CD4-positive, CD25-positive, alpha-beta regulatory T cell (primary cell): ENCODE results near the gene MAGI1. TPM values are rescaled to one million over a fixed set of nuclear protein-coding genes. Genes with fewer than 3 reads are reported as not detected.
"Not testable (repeated sequence)": the region's sequence is repeated elsewhere in the genome, so short reads cannot be mapped to it uniquely, and the experiment has no call there.

ENCODE experiments used
- ATAC-seq, 2 donors: fragments of 150-1000 bp; cut with Tn5 transposase; one replicate each; pipeline ENCODE4 v1.10.0; 2021; ENCODE audit warnings: low read depth in 2 of 2, moderate number of reproducible peaks in 2 of 2, moderate library complexity in 1 of 2
- DNase-seq, 3 donors: peaks; one replicate each; pipeline versions ENCODE4 v3.0.0 to v3.0.0-alpha.2; 2012 to 2022; ENCODE audit warnings: mixed read lengths in 1 of 3
- H3K27ac ChIP-seq: one replicate; pipeline ENCODE4 v1.7.0; 2013; ENCODE audit warnings: mild to moderate bottlenecking, low read length; ENCODE audit not compliant: insufficient read depth, poor library complexity, severe bottlenecking
- H3K27me3 ChIP-seq: one replicate; pipeline ENCODE4 v1.7.0; 2013; ENCODE audit warnings: low read length; ENCODE audit not compliant: control insufficient read depth, insufficient read depth
- H3K36me3 ChIP-seq: one replicate; pipeline ENCODE4 v1.7.0; 2013; ENCODE audit warnings: mild to moderate bottlenecking, low read length, moderate library complexity; ENCODE audit not compliant: control insufficient read depth, insufficient read depth
- H3K4me1 ChIP-seq: 2 replicates; pipeline ENCODE4 v1.7.0; 2013; ENCODE audit warnings: mild to moderate bottlenecking, low read length; ENCODE audit not compliant: insufficient read depth, control insufficient read depth, poor library complexity, severe bottlenecking
- H3K4me3 ChIP-seq: one replicate; pipeline ENCODE4 v1.7.0; 2013; ENCODE audit warnings: low read depth, mild to moderate bottlenecking, low read length, moderate library complexity
- H3K9me3 ChIP-seq, 2 experiments: 1 replicate in 1 of 2; 2 replicates in 1 of 2; pipeline ENCODE4 v1.7.0; 2013; ENCODE audit warnings: low read length in 2 of 2, mild to moderate bottlenecking in 1 of 2, moderate library complexity in 1 of 2; ENCODE audit not compliant: control insufficient read depth in 2 of 2
- H3K27ac Mint-ChIP-seq, 3 donors: one replicate each; pipeline ENCODE4 v1.8.0; 2020 to 2022; ENCODE audit warnings: mild to moderate bottlenecking in 3 of 3, mixed read lengths in 3 of 3, moderate library complexity in 2 of 3
- H3K27me3 Mint-ChIP-seq: one replicate; pipeline ENCODE4 v1.8.0; 2022; ENCODE audit warnings: mild to moderate bottlenecking, mixed read lengths
- H3K36me3 Mint-ChIP-seq: one replicate; pipeline ENCODE4 v1.8.0; 2020; ENCODE audit warnings: mixed read lengths
- H3K4me1 Mint-ChIP-seq, 4 donors: one replicate each; pipeline ENCODE4 v1.8.0; 2020 to 2022; ENCODE audit warnings: mixed read lengths in 4 of 4, mild to moderate bottlenecking in 1 of 4
- H3K4me3 Mint-ChIP-seq, 4 donors: one replicate each; pipeline ENCODE4 v1.8.0; 2020 to 2022; ENCODE audit warnings: mild to moderate bottlenecking in 4 of 4, mixed read lengths in 4 of 4, moderate library complexity in 3 of 4
- H3K9me3 Mint-ChIP-seq, 7 donors: one replicate each; pipeline ENCODE4 v1.8.0; 2020 to 2022; ENCODE audit warnings: mixed read lengths in 7 of 7, mild to moderate bottlenecking in 3 of 7, moderate library complexity in 2 of 7
- polyA plus RNA-seq, 4 donors: library from polyadenylated mRNA; unstranded; fragments of 300-500 nt; fragmentation: Illumina TruSeq; gene quantifications; one replicate each; pipeline ENCODE4 v1.2.3, GENCODE V29; 2021
- total RNA-seq: library from RNA; stranded (reverse); gene quantifications from one replicate; pipeline ENCODE4 v1.2.3, GENCODE V29; 2022

MAGI1 gene
- total and polyA plus RNA-seq, 5 donors from 2014 or later, result 0.10 to 0.44 (median 0.19) TPM; not detected in 1

DNA sequence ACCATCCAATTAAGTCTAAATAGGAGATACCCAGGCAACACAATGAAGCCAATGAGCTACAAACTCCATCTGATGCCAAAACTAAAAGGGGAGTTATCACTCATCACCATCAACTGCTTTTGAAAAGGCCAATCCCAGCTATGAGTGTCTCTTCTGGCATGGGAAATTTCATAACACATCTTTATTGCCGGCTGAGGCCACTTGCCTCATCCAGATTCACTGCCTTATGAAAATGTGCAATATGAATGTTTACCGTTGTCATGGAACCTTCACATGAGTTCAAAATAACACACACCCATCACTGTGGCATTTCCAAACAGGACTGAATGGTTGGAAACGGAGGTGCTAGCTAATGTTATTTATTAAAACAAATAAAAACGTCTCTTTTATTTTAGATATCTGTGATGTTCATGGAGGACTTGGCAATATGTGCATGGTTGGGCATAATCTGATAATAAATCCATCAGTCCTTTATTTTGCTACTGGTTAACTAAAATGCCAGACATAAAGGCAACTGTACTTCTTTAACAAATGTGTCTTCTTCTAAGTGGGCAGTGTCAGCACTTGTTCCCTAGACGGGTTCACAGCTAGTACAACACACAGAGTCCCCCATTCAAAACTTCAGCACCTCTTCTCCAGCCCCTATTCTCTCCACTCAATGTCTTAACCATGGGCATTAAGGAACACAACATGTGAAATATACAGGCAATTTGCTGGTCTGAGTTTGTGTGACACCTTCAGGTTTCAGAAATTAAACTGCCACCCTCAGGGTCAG is 143.9 kb downstream of the MAGI1 start:
- ATAC-seq (no peak), DNase-seq (no peak)
- H3K27me3 Mint-ChIP-seq, result no peaks in the 10 kb centered on the region
- no peak overlapping the region for H3K4me3 Mint-ChIP-seq
- no peaks in the 10 kb centered on the region for H3K27me3 ChIP-seq
- no peaks in the 10 kb centered on the region for H3K4me1 Mint-ChIP-seq
- H3K27ac ChIP-seq, result no peak overlapping the region
- no peaks in the 10 kb centered on the region for H3K4me1 ChIP-seq
- H3K27ac Mint-ChIP-seq, result no peak overlapping the region
- no peaks in the 10 kb centered on the region for H3K9me3 ChIP-seq
- H3K9me3 Mint-ChIP-seq, result peaks cover 0 to 4% (median 0%) of the 10 kb centered on the region in 7 donors
- no peaks in the 10 kb centered on the region for H3K36me3 Mint-ChIP-seq
- no peak overlapping the region for H3K4me3 ChIP-seq
- H3K36me3 ChIP-seq, result no peaks in the 10 kb centered on the region

DNA sequence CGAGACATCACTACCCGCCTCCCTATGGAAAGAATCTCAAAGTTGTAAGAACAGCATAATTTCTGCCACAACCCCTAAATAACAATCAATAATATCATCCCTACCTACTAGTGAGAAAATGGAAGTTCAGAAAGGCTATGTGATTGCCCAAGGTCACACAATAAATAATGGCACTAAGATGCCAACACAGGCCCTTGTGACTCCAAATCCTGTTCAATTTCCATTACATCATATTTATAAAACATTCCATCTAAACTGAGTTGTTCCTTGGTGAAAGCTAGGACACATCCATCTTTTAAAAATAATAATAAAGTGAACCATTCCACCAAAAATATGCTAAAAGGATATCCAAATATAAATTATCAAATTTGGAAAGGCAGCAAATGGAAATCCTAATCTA is 144.6 kb downstream of the MAGI1 start:
- Mint-ChIP-seq H3K36me3 (no peaks in the 10 kb centered on the region), H3K9me3 (peaks cover 0 to 4% (median 0%) of the 10 kb centered on the region in 7 donors), H3K27me3 (no peaks in the 10 kb centered on the region), H3K4me1 (no peaks in the 10 kb centered on the region), H3K27ac (no peak overlapping the region), H3K4me3 (no peak overlapping the region)
- Histone ChIP-seq H3K4me1 (no peaks in the 10 kb centered on the region), H3K9me3 (no peaks in the 10 kb centered on the region), H3K36me3 (no peaks in the 10 kb centered on the region), H3K27ac (no peak overlapping the region), H3K4me3 (no peak overlapping the region), H3K27me3 (no peaks in the 10 kb centered on the region)
- DNase-seq (no peak), ATAC-seq (no peak)

DNA sequence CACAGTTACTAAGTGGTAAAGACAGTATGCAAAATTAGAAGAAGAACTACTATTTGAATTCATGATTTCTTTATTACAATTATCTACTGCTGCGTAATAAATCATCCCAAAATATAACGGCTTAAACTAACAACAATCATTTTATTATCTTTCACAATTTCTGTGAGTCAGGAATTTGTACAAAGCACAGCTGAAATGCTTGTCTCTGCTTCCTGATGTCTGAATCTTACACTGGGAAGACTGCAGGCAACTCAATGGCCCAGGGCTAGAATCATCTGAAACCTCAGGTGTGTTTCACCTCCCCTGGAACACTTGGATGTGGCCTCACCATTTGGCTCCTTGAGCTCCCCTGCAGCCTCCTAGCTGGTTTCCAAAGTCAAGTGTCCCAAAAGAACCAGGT is 145.1 kb downstream of the MAGI1 start:
- DNase-seq, result no peak
- H3K4me3 Mint-ChIP-seq, result no peak overlapping the region
- Histone ChIP-seq H3K27me3 (no peaks in the 10 kb centered on the region), H3K27ac (no peak overlapping the region), H3K4me3 (no peak overlapping the region), H3K9me3 (no peaks in the 10 kb centered on the region), H3K36me3 (no peaks in the 10 kb centered on the region), H3K4me1 (no peaks in the 10 kb centered on the region)
- H3K4me1 Mint-ChIP-seq, result no peaks in the 10 kb centered on the region
- no peak overlapping the region for H3K27ac Mint-ChIP-seq
- no peaks in the 10 kb centered on the region for H3K27me3 Mint-ChIP-seq
- H3K36me3 Mint-ChIP-seq, result no peaks in the 10 kb centered on the region
- ATAC-seq, result no peak
- peaks cover 0 to 4% (median 0%) of the 10 kb centered on the region in 7 donors for H3K9me3 Mint-ChIP-seq

DNA sequence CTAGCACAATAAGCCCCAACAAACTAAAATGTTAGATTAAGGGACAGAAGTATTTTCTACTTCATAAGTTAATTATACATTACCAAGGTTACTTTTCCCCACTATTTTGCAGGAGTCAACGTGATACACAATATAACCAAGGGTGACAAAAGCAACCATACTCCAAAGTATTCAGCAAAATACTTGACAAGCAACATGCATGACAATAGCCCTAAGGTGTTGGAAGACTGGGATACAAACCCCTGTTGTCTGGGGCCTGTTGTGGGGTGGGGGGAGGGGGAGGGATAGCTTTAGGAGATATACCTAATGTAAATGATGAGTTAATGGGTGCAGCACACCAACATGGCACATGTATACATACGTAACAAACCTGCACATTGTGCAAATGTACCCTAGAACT is 147.2 kb downstream of the MAGI1 start:
- not testable (repeated sequence) for H3K27me3 Mint-ChIP-seq, H3K36me3 ChIP-seq, H3K27me3 ChIP-seq, H3K4me3 ChIP-seq, H3K4me1 ChIP-seq, DNase-seq, H3K9me3 ChIP-seq, H3K9me3 Mint-ChIP-seq, H3K27ac ChIP-seq, ATAC-seq, H3K4me1 Mint-ChIP-seq, H3K36me3 Mint-ChIP-seq, H3K4me3 Mint-ChIP-seq, H3K27ac Mint-ChIP-seq

DNA sequence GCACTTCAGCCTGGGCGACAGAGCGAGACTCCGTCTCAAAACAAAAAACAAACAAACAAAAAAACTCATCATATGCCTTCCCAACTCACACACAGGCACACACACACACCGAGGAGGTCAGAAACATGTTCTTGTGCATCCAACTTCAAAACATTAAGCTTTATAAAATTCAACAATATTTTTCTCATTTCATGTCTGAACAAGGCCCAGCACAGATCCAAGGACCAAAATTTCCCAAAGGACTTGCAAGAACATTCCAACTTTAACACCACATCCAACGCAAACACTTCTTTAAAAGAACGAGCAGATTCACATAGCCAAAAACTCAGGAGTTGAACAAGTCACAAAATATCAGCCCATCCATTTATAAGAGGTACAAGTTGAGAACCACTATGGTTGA is 148.4 kb downstream of the MAGI1 start:
- Histone ChIP-seq H3K4me1 (no peaks in the 10 kb centered on the region), H3K27ac (no peak overlapping the region), H3K36me3 (no peaks in the 10 kb centered on the region), H3K4me3 (no peak overlapping the region), H3K9me3 (no peaks in the 10 kb centered on the region), H3K27me3 (no peaks in the 10 kb centered on the region)
- DNase-seq, result no peak
- Mint-ChIP-seq H3K27ac (no peak overlapping the region), H3K27me3 (no peaks in the 10 kb centered on the region), H3K4me1 (no peaks in the 10 kb centered on the region), H3K36me3 (no peaks in the 10 kb centered on the region), H3K9me3 (peaks cover 0 to 2% (median 0%) of the 10 kb centered on the region in 7 donors), H3K4me3 (no peak overlapping the region)
- ATAC-seq, result no peak

DNA sequence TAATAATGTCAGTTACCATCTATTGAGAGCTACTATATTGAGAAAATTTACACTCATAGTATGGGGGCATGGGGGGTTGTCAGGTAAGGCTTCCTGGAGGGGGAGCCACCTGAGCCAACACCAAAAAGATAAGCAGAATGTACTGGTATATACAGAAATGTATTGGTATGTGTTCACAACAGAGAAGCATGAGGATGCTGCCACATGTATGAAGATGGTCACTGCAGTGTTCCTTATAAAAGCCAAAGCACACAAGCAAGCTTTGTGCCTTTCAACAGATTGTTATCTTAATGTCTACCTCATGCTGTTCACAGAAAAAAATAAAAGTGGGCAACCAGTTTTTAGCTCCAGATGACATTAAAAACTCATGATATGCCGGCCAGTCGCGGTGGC is 149.0 kb downstream of the MAGI1 start:
- no peak for ATAC-seq
- Histone ChIP-seq H3K36me3 (no peaks in the 10 kb centered on the region), H3K4me3 (no peak overlapping the region), H3K27ac (no peak overlapping the region), H3K4me1 (no peaks in the 10 kb centered on the region), H3K9me3 (no peaks in the 10 kb centered on the region), H3K27me3 (no peaks in the 10 kb centered on the region)
- Mint-ChIP-seq H3K4me1 (no peaks in the 10 kb centered on the region), H3K9me3 (peaks cover 0 to 2% (median 0%) of the 10 kb centered on the region in 7 donors), H3K27me3 (no peaks in the 10 kb centered on the region), H3K27ac (no peak overlapping the region), H3K4me3 (no peak overlapping the region), H3K36me3 (no peaks in the 10 kb centered on the region)
- DNase-seq, result no peak

DNA sequence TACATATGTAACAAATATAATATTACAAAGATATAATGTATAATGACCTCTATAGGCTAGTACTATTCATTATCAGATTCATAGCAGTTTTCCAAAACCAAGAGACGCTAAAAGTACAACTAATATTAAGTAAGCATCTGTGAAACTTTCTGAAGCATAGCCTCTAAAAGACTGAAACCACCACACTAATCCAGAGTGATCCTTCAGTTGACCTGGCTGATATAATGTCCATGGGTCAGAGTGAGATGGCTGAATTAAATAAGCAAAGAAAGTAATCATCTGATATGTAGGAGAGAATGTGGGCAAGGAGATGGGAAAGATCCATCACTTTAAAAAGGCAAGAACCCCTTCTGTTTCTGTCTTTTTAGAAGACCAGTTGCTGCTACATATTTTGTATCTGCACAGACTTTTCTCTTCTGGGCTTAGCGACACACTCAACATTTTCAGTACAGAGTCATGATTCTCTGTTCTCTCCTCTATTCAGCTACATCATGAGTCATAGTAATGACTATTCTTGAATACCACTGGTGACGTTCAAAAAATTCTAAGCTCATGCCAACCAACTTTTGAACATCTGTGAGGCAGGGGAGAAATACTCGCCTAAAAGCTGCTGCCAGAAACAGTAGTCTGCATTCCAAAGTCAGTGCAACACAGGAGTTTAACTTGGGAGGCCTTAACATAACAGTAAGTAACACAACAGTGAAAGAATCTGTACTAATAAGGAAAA is 149.6 kb downstream of the MAGI1 start:
- Histone ChIP-seq H3K4me1 (no peaks in the 10 kb centered on the region), H3K27me3 (no peaks in the 10 kb centered on the region), H3K36me3 (no peaks in the 10 kb centered on the region), H3K27ac (no peak overlapping the region), H3K9me3 (no peaks in the 10 kb centered on the region), H3K4me3 (no peak overlapping the region)
- Mint-ChIP-seq H3K27me3 (no peaks in the 10 kb centered on the region), H3K4me1 (no peaks in the 10 kb centered on the region), H3K27ac (no peak overlapping the region), H3K9me3 (peaks cover 0 to 2% (median 0%) of the 10 kb centered on the region in 7 donors), H3K36me3 (no peaks in the 10 kb centered on the region), H3K4me3 (no peak overlapping the region)
- DNase-seq, result no peak
- no peak for ATAC-seq

DNA sequence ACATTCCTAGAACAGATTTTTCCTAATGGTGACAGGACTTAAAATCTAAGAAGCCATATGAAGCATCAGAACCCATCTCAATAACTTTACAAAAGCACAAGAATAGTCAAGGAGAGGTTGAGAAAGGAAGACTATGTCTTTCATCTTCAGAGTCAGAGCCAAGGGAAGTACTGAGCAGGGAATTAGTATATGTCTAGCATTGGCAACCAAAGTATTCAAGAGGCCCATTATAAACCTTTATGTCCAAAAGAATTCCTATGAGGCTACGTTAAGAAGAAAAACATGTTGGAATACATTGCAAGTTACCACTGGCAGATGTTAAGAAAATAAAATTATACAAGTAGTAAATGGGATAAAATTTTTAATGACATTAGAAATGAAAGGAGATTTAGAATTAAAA is 150.5 kb downstream of the MAGI1 start:
- ATAC-seq, result no peak
- H3K4me1 Mint-ChIP-seq, result no peaks in the 10 kb centered on the region
- H3K27me3 Mint-ChIP-seq, result no peaks in the 10 kb centered on the region
- no peaks in the 10 kb centered on the region for H3K36me3 ChIP-seq
- no peak overlapping the region for H3K4me3 Mint-ChIP-seq
- no peak overlapping the region for H3K27ac Mint-ChIP-seq
- H3K9me3 ChIP-seq, result no peaks in the 10 kb centered on the region
- H3K4me1 ChIP-seq, result no peaks in the 10 kb centered on the region
- no peak overlapping the region for H3K4me3 ChIP-seq
- H3K27me3 ChIP-seq, result no peaks in the 10 kb centered on the region
- H3K27ac ChIP-seq, result no peak overlapping the region
- DNase-seq, result no peak
- H3K36me3 Mint-ChIP-seq, result no peaks in the 10 kb centered on the region
- H3K9me3 Mint-ChIP-seq, result peaks cover 0 to 2% (median 0%) of the 10 kb centered on the region in 7 donors
